ENCODE results near the gene SEPTIN12.

The SEPTIN12 gene

DNA sequence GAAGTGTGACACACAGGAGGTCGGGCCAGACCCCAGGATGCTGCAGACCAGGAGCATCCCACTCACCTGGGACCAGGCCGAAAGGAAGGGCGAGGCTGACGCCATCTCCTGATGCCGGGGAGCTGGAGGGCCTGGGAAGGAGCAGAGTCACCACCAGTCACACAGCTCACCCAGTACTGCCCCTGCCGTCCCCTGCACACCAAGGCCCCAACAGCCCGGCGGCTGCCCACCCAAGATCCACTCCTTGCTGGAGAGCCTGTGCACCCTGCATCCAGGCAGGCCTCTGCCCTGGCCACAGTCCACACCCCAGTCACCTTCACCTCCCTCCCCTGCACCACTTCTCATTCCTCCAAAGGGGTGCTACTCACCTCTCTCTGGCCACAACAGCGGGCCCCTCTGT lies 25.9 kb downstream of the SEPTIN12 start:
- no peak overlapping the region for H3K27ac ChIP-seq
- H3K4me3 ChIP-seq (ENCODE audit: low read depth, low read length), result no peak overlapping the region
- TF ChIP-seq, protein P1, sequence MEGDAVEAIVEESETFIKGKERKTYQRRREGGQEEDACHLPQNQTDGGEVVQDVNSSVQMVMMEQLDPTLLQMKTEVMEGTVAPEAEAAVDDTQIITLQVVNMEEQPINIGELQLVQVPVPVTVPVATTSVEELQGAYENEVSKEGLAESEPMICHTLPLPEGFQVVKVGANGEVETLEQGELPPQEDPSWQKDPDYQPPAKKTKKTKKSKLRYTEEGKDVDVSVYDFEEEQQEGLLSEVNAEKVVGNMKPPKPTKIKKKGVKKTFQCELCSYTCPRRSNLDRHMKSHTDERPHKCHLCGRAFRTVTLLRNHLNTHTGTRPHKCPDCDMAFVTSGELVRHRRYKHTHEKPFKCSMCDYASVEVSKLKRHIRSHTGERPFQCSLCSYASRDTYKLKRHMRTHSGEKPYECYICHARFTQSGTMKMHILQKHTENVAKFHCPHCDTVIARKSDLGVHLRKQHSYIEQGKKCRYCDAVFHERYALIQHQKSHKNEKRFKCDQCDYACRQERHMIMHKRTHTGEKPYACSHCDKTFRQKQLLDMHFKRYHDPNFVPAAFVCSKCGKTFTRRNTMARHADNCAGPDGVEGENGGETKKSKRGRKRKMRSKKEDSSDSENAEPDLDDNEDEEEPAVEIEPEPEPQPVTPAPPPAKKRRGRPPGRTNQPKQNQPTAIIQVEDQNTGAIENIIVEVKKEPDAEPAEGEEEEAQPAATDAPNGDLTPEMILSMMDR (IDR thresholded peaks at IDR 0.05; ENCODE audit: low read depth, low read length), result no peak
- H3K27me3 ChIP-seq (ENCODE audit: insufficient read depth, low read depth, severe bottlenecking), result no peaks in the 10 kb centered on the region
- no peak for DNase-seq
- H3K9me3 ChIP-seq (ENCODE audit: severe bottlenecking), result no peaks in the 10 kb centered on the region
- peaks cover 77% of the 10 kb centered on the region for H3K36me3 ChIP-seq

DNA sequence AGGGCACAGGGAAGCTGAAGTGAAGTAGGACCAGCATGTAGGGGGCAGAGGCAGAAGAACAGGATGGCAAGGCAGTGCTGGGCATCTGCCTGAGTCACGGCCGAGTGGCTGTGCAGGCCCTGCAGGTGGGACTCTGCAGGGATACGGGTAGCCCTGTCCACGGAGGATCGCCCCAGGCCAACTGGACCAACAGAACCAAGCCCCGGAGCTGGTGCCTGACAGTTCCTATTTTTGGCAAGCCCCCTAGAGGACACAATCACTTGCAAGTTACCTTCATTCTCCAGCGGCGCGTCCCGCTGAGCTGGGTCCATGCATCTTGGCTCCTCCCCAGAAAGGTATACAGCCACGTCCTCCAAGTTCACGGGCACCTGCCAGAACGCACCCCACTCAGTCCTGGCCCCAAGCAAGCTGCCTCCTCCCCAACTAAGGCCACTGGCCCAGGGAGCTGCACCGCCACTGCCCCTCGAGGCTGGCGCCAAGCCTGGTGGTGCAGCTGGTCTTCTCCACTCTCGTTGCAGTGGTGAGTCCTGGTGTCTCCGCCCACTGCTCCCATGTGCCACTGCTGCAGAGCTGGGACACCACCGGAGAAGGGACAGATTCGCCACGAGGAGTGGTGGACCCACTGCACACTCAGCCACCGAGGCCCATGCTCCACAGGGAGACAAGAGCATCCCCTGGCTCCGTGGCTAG lies 27.8 kb downstream of the SEPTIN12 start:
- Histone ChIP-seq H3K4me3 (ENCODE audit: low read depth, low read length) (no peak overlapping the region), H3K27ac (no peak overlapping the region), H3K9me3 (ENCODE audit: severe bottlenecking) (peaks cover 2% of the 10 kb centered on the region), H3K36me3 (peaks cover 93% of the 10 kb centered on the region), H3K27me3 (ENCODE audit: insufficient read depth, low read depth, severe bottlenecking) (no peaks in the 10 kb centered on the region)
- TF ChIP-seq, protein P1 (IDR thresholded peaks at IDR 0.05; ENCODE audit: low read depth, low read length), result no peak
- DNase-seq, result no peak

DNA sequence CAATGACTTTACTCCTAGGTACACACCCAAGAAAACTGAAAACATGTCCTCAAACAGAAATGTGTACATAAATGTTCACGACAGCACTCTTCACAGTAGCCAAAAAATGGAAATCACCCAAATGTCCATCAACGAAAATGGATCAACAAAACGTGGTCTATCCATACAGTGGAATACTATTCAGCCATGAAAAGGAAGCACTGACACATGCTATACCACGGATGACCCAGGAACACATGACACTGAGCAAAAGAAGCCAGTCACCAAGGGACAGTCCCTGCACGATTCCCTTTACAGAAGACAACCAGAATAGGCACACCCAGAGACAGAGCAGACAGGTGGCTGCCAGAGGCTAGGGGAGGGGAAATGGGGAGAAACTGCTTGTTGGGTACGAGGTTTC lies 32.5 kb downstream of the SEPTIN12 start:
- Histone ChIP-seq H3K27me3 (ENCODE audit: insufficient read depth, low read depth, severe bottlenecking) (no peaks in the 10 kb centered on the region), H3K9me3 (ENCODE audit: severe bottlenecking) (peaks cover 9% of the 10 kb centered on the region), H3K36me3 (peaks cover 95% of the 10 kb centered on the region), H3K4me3 (ENCODE audit: low read depth, low read length) (no peak overlapping the region), H3K27ac (no peak overlapping the region)
- no peak for DNase-seq
- TF ChIP-seq, protein P1 (IDR thresholded peaks at IDR 0.05; ENCODE audit: low read depth, low read length), result no peak

DNA sequence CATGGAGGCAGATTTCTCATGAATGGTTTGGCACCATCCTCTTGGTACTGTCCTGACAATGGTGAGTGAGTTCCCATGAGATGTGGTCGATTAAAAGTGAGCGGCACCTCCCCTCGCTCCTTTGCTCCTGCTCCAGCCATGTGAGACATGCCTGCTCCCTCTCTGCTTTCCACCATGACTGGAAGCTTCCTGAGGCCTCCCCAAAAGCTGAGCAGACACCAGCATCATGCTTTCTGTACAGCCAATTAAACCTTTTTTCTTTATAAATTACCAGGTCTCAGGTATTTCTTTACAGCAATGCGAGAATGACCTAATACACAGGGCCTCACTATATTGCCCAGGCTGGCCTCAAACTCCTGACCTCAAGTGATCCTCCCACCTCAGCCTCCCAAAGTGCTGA lies 33.3 kb downstream of the SEPTIN12 start:
- Histone ChIP-seq H3K27me3 (ENCODE audit: insufficient read depth, low read depth, severe bottlenecking) (no peaks in the 10 kb centered on the region), H3K36me3 (peaks cover 89% of the 10 kb centered on the region), H3K27ac (no peak overlapping the region), H3K4me3 (ENCODE audit: low read depth, low read length) (no peak overlapping the region), H3K9me3 (ENCODE audit: severe bottlenecking) (peaks cover 9% of the 10 kb centered on the region)
- TF ChIP-seq, protein P1 (IDR thresholded peaks at IDR 0.05; ENCODE audit: low read depth, low read length), result no peak
- no peak for DNase-seq

DNA sequence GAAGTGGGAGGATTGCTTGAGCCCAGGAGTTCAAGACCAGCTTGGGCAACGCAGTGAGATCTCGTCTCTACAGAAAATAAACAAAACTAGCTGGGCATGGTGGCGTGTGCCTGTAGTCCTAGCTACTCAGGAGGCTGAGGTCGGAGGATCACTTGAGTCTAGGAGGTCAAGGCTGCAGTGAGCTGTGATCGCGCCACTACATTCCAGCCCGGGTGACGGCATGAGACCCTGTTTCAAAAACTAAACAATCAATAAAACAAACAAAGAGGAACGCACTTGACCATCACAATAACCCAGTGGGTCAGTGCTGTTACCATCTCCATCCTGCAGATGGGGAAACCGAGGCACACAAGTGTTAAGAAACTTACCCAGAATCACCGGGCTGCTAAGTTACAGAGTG lies 34.9 kb downstream of the SEPTIN12 start:
- TF ChIP-seq, protein P1 (IDR thresholded peaks at IDR 0.05; ENCODE audit: low read depth, low read length), result no peak
- DNase-seq, result no peak
- Histone ChIP-seq H3K27me3 (ENCODE audit: insufficient read depth, low read depth, severe bottlenecking) (no peaks in the 10 kb centered on the region), H3K4me3 (ENCODE audit: low read depth, low read length) (no peak overlapping the region), H3K9me3 (ENCODE audit: severe bottlenecking) (peaks cover 9% of the 10 kb centered on the region), H3K27ac (no peak overlapping the region), H3K36me3 (peaks cover 79% of the 10 kb centered on the region)

All from WERI-Rb-1 (cell line).